GM12875 (cell line): Measurements from ENCODE around the gene SEC22A.

Experiments
- H3K4me3 ChIP-seq: one replicate; pipeline ENCODE4 v1.5.1; 2011; ENCODE audit warnings: low read depth, low read length, control low read depth
- TF ChIP-seq, protein P1 (sequence below): IDR thresholded peaks from 2 replicates; pipeline ENCODE4 v1.5.1; 2011; ENCODE audit warnings: low read depth, mild to moderate bottlenecking, control low read depth, inconsistent platforms, low read length, moderate library complexity, borderline replicate concordance; ENCODE audit not compliant: insufficient read depth

Gene SEC22A

DNA sequence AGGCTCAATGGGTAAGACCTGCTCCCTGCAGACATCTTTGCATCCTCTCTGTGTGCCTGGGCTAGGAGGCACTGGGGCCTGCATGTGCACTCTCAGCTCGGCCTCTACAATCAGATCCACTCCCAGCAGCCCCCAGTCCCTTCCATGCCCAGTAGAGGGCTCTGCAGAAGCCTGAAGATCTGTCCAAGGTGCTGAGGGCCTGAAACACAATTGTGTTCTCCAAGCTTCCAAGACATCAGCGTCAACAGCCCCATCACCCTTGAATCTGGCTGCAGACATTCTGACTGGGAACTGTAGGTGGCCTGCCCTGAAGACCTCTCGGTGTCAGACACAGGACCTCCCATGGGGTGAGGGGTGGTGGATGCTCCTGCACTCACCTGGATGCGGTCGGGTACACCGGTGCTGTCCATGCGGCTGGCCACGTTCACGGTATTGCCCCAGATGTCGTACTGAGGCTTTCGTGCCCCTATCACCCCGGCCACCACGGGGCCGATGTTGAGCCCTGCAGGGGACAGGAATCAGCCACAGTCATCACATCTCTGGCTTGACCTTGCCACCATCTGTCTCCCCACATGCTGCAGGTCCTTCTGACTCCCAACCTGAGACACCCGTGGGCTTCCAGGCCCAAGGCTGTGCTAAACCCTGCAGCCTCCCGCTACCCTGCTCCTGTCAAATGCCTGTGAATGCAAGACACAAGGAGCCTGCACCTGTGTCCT lies 84.7 kb downstream of the SEC22A start:
- TF ChIP-seq, protein P1, sequence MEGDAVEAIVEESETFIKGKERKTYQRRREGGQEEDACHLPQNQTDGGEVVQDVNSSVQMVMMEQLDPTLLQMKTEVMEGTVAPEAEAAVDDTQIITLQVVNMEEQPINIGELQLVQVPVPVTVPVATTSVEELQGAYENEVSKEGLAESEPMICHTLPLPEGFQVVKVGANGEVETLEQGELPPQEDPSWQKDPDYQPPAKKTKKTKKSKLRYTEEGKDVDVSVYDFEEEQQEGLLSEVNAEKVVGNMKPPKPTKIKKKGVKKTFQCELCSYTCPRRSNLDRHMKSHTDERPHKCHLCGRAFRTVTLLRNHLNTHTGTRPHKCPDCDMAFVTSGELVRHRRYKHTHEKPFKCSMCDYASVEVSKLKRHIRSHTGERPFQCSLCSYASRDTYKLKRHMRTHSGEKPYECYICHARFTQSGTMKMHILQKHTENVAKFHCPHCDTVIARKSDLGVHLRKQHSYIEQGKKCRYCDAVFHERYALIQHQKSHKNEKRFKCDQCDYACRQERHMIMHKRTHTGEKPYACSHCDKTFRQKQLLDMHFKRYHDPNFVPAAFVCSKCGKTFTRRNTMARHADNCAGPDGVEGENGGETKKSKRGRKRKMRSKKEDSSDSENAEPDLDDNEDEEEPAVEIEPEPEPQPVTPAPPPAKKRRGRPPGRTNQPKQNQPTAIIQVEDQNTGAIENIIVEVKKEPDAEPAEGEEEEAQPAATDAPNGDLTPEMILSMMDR = peak; percentile 94
- no peak overlapping the region for H3K4me3 ChIP-seq

DNA sequence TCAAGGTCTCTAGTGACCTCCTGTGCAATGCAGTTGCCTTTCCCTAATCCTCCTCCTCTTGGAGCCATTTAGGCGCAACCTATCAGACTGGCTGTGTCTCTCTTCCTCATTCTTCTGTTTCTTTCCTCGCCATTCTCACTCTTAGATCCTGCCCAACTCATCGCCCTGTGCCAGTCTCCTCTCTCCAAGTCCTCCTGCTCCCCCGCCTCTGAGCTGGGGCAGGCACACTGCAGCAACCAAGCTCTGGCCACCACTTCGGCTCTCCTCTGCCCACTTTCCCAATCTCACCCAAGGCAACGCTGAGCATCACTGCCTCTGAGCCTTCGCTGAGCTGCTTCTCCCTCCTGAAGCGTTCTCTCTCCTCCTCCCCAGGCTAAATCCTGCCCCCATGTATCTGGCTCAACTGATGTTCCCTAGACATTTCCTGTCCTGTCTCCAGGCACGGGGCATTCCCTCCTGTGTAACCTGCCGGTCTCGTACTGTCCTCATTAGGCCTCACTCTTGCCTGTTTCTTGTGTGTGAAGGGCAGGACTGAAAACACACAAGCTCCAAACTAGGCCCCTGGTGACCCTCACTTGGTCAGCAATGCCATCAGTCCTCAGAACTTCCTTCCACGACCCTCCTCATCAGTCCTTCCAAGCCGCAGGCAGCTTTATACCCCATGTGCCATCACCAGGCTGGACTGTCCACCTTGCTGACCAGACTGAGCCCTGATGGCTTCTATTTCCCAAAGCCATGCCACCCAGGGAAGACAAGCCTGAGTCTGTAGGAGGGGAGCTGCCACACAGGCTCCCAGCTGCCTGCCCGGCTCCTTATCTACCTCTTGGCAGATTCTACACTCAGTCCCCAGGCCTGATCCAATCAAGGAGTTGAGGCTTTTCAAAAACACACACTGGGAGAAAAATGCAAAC lies 85.6 kb downstream of the SEC22A start:
- no peak overlapping the region for H3K4me3 ChIP-seq
- TF ChIP-seq, protein P1 = no peak

DNA sequence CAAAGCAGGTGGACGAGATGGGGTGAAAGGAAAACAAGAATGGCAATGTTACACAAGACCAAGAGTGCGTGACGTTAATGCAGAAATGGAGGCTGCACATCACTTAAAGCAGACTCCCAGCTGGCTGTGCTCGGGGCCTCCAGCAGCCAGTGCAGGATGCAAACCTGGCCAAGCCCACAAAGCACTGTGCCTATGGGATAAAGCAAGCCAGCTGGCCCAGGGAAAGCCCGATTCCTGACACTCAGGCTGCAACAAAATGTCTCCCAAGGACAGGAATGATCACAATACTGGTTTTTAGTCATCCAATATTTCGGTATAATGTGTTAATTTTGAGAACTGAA lies 86.2 kb downstream of the SEC22A start:
- TF ChIP-seq, protein P1 = no peak

DNA sequence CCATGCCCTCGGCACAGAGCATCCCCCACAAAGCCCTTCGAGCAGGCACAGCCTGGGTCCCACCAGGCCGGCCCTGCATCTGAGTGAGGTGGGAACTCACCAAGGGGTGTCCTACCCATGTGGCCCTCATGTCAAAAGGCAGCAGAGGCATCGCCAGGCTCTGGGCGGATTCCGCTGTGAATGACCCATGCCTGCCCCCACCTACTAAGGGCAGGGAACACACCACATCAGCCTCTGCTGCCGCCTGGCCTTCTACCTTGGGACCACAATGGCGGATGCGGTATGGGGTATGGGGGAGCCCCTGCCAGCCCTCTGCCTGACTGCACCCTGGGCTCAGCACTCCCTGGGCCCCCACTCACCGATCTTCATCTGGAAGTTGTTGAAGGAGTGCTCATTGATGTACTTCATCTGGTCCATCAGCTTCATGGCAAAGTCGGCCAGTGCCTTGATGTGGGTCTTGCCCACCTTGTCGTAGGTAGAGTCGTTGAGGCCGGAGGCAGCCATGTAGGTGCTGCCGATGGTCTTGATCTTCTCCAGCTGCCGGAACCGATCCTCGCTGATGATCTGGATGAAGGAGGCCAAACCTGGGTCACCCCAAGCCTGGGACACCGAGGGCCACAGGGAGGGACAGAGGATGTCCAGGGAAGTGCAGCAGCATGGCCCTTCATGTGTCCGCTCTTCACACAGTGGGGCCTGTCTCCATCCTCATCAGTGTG lies 87.8 kb downstream of the SEC22A start:
- no peak overlapping the region for H3K4me3 ChIP-seq
- TF ChIP-seq, protein P1 = no peak

More for the DNA sequence above, 86.2 kb downstream of the SEC22A start:
- no peak overlapping the region for H3K4me3 ChIP-seq

DNA sequence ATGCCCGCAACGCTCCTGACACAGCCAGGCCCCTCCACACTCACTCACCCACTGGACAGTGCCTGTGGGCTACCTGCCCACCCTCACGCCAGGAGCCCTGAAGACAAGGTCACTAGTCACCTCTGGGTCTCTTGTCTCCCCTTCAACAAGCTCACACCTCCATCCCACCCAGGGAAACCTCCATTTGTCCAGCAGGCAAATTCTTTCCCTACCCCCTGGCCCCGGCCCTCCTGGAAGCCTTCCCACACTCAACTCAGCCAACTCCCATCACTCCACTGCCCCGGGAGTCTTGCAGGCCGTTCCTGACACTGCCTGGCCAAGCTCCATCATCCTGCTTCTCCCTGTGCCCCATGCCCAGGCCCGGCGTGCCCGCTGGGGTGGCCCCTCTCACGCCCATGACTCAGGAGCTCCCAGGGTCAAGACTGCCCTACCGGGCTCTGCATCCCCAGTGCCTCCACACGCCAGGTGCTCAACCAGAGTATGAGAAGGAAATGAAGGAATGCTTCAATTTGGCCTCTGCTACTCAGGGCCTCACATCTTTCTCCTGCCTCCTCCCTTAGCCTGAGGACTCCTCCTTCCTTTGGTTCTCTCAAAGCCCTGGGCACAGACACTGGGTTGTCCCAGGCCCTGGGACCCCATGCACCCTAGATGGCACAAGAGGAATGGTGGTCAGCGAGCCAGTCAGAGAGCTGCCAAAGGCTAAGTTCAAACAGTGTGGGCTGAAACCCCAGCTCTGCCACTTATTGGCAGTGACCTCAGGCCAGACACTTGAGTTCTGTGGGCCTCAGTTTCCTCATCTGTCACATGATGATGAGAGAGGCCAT lies 88.6 kb downstream of the SEC22A start:
- TF ChIP-seq, protein P1 = no peak
- no peak overlapping the region for H3K4me3 ChIP-seq

DNA sequence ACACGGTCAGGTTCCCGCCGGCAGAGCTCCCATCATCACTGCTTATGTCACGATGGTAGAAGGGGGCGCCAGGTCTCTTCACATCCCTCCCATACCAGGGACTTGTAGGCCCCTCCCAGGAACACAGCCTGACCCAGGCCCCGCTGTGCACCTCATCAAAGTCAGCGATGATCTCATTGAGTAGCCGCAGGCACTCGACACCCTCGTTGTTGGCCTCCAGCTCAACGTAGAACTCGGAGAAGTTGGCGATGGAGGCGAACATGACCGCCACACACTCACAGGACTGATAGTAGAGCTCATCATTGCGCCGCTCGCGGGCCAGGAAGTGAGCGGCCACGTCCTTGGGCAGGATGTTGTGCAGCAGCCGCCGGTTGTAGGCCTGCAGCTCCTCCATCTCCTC lies 89.2 kb downstream of the SEC22A start:
- no peak overlapping the region for H3K4me3 ChIP-seq
- TF ChIP-seq, protein P1 = no peak
